ENCODE measurements around the gene OR4C13.

The OR4C13 gene

DNA sequence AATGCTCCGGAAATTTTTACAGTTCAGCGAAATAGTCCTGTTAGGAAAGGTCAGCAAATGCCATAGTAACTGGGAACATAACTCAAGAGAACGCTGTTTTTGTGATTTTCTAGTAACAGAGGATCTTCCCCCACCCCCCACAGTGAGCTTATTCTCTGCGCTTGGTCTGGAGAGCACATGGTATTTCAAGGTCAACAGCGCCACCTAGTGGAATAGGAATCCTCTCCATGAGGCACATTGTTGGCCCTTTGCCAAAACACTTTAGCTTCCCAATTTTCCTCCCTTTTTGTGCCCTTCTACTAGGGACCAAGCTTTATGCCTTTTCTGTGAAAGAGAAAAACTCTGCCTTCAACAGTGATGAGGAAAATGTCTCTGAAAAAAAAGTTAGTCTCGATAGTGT is 43.4 kb downstream of the OR4C13 start:
- Histone ChIP-seq H3F3A (ENCODE audit: control insufficient read depth, insufficient read depth) (no peaks in the 10 kb centered on the region), H4K20me1 (ENCODE audit: control insufficient read depth, insufficient read depth, low read depth, low read length) (no peaks in the 10 kb centered on the region), H3K4me2 (ENCODE audit: low read length) (no peak overlapping the region), H3K4me1 (ENCODE audit: control insufficient read depth, low read length) (no peaks in the 10 kb centered on the region), H3K27ac (ENCODE audit: low read depth, low read length) (no peak overlapping the region), H3K9me2 (replicated peaks; ENCODE audit: control insufficient read depth, low read length) (no peaks in the 10 kb centered on the region), H3K4me3 (ENCODE audit: low read length) (no peak overlapping the region), H3K9me3 (ENCODE audit: control insufficient read depth, insufficient read depth, low read length) (no peaks in the 10 kb centered on the region), H3K36me3 (ENCODE audit: control insufficient read depth, low read length) (no peaks in the 10 kb centered on the region), H3K79me2 (ENCODE audit: control insufficient read depth, low read length) (no peaks in the 10 kb centered on the region), H3K27me3 (ENCODE audit: control insufficient read depth, low read length) (no peaks in the 10 kb centered on the region)
- no peak for TF ChIP-seq EZH2phosphoT487 (IDR thresholded peaks at IDR 0.05; ENCODE audit: borderline replicate concordance, low read length)
- TF ChIP-seq, protein P1, sequence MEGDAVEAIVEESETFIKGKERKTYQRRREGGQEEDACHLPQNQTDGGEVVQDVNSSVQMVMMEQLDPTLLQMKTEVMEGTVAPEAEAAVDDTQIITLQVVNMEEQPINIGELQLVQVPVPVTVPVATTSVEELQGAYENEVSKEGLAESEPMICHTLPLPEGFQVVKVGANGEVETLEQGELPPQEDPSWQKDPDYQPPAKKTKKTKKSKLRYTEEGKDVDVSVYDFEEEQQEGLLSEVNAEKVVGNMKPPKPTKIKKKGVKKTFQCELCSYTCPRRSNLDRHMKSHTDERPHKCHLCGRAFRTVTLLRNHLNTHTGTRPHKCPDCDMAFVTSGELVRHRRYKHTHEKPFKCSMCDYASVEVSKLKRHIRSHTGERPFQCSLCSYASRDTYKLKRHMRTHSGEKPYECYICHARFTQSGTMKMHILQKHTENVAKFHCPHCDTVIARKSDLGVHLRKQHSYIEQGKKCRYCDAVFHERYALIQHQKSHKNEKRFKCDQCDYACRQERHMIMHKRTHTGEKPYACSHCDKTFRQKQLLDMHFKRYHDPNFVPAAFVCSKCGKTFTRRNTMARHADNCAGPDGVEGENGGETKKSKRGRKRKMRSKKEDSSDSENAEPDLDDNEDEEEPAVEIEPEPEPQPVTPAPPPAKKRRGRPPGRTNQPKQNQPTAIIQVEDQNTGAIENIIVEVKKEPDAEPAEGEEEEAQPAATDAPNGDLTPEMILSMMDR (IDR thresholded peaks at IDR 0.05; ENCODE audit: low read depth, low read length, poor library complexity, severe bottlenecking) = peak; percentile 69

Data from DOHH2 (cell line).